Fibroblast of pulmonary artery (primary cell): ENCODE results near the gene TAS2R20.

Source experiments
- DNase-seq: peaks from one replicate; pipeline ENCODE4 v3.0.0-alpha.2; 2010; ENCODE audit warnings: low read depth
- H3K4me3 ChIP-seq: replicated peaks from 2 replicates; pipeline ENCODE4 v1.5.1; 2011; ENCODE audit warnings: low read depth, mild to moderate bottlenecking, control low read depth, low read length, moderate library complexity
- CTCF ChIP-seq: IDR thresholded peaks from 2 replicates; pipeline ENCODE4 v1.5.1; 2011; ENCODE audit warnings: mild to moderate bottlenecking, control low read depth, low read length, inconsistent platforms; ENCODE audit errors: missing control alignments

The TAS2R20 gene

GRCh38 chr12:10960211-10960610 is 37.9 kb downstream of the TAS2R20 start:
- TF ChIP-seq CTCF, result no peak
- no peak for DNase-seq
- H3K4me3 ChIP-seq, result no peak overlapping the region

- DNase-seq, result peak; percentile 40
- no peak for TF ChIP-seq CTCF
Measured at GRCh38 chr12:10959804-10960203, 38.3 kb downstream of the TAS2R20 start.

GRCh38 chr12:10957741-10958140 is 40.4 kb downstream of the TAS2R20 start:
- TF ChIP-seq CTCF, result no peak
- peak; percentile 14 for DNase-seq
- no peak overlapping the region for H3K4me3 ChIP-seq

More at GRCh38 chr12:10959804-10960203, 38.3 kb downstream of the TAS2R20 start:
- no peak overlapping the region for H3K4me3 ChIP-seq

- DNase-seq, result no peak
- TF ChIP-seq CTCF, result no peak
- H3K4me3 ChIP-seq, result no peak overlapping the region
Measured at GRCh38 chr12:10956085-10956484, 42.0 kb downstream of the TAS2R20 start.

- H3K4me3 ChIP-seq, result no peak overlapping the region
- no peak for TF ChIP-seq CTCF
Measured at GRCh38 chr12:10952645-10953044, 45.5 kb downstream of the TAS2R20 start.

More at GRCh38 chr12:10952645-10953044, 45.5 kb downstream of the TAS2R20 start:
- DNase-seq, result no peak
